ENCODE measurements around the gene CNGA3. TPM values are rescaled to one million over a fixed set of nuclear protein-coding genes. Genes with fewer than 3 reads are reported as not detected.

The CNGA3 gene
- total and polyA plus RNA-seq, 10 of the 15 experiments (the other 5 are each of a cell fraction or from before 2014, with no cell fraction given), result not detected

GRCh38 chr2:98408155-98408554 is 61.9 kb downstream of the CNGA3 start:
- ATAC-seq (no peak), FAIRE-seq (no peak), DNase-seq (ENCODE audit: low read depth, low spot score) (no peak)
- intact Hi-C loops (cut with micrococcal nuclease; ENCODE audit: unreplicated experiment), result no loop called here
- no peak overlapping the region for H3K4me2 ChIP-seq (ENCODE audit: control insufficient read depth, insufficient read depth)
- no peak overlapping the region for H3K27ac ChIP-seq (ENCODE audit: control insufficient read depth, insufficient read depth)
- POLR2A ChIA-PET, result no interaction called here
- CTCF ChIA-PET, result interaction anchor here (0.5 to 1.4 kb wide), 2 partner anchors 100 to 108 kb away, joined by 3 read pairs; no protein-coding TSS in a partner anchor
- SMC1A ChIA-PET (ENCODE audit: uncharacterized antibody, unreplicated experiment), result interaction anchor here (0.8 to 1.3 kb wide), 2 partner anchors 26 to 49 kb away, joined by 3 read pairs; no protein-coding TSS in a partner anchor
- WGBS (ENCODE audit: insufficient coverage, insufficient replicate concordance, low lambda C conversion rate, missing lambda C conversion rate), result 74% methylated on average over 5 of the region's 5 CpGs
- no peaks in the 10 kb centered on the region for H3K79me2 ChIP-seq (ENCODE audit: control insufficient read depth, insufficient read depth, low read length)
- no peak overlapping the region for H3K9ac ChIP-seq (ENCODE audit: control insufficient read depth, insufficient read depth, low read length)
- no peaks in the 10 kb centered on the region for H3K9me3 ChIP-seq (replicated peaks; ENCODE audit: control insufficient read depth, insufficient read depth, low read length)
- no peaks in the 10 kb centered on the region; a peak in 1 of 4 replicates for H3K36me3 ChIP-seq (ENCODE audit: control insufficient read depth in 2 of 2, insufficient read depth in 2 of 2, low read length in 1 of 2)
- H3K27me3 ChIP-seq (replicated peaks in 1 of 2; ENCODE audit: control insufficient read depth in 2 of 2, insufficient read depth in 2 of 2, low read length in 1 of 2), result peaks cover 0 to 4% of the 10 kb centered on the region in 2 experiments; a peak in 3 of 4 replicates
- no TSS peak for BruUV-seq (replicated peaks)
- H2AFZ ChIP-seq (ENCODE audit: control insufficient read depth, low read depth, low read length), result no peak overlapping the region
- in situ Hi-C loops (cut with MboI), result loop anchor here (25.0 kb wide), 1 partner anchor 654 kb away; no protein-coding TSS in a partner anchor
- no peak overlapping the region for H3K4me3 ChIP-seq
- RAD21 ChIA-PET (ENCODE audit: unreplicated experiment), result no interaction called here
- H4K20me1 ChIP-seq (ENCODE audit: control insufficient read depth, insufficient read depth), result no peaks in the 10 kb centered on the region
- H3K4me1 ChIP-seq (ENCODE audit: control insufficient read depth, insufficient read depth, low read length), result no peaks in the 10 kb centered on the region; the same call in 1 of the 2 replicates
- no peak for TF ChIP-seq NFYA (IDR thresholded peaks at IDR 0.05; ENCODE audit: borderline replicate concordance, low read depth, low read length)
- no peak for TF ChIP-seq POLR2AphosphoS2 (IDR thresholded peaks at IDR 0.05; ENCODE audit: low read depth, low read length)
- no peak for TF ChIP-seq HDGF (IDR thresholded peaks at IDR 0.05)
- TF ChIP-seq ATF7 (IDR thresholded peaks at IDR 0.05; ENCODE audit: low read depth), result no peak
- no peak for TF ChIP-seq WRNIP1 (IDR thresholded peaks at IDR 0.05; ENCODE audit: borderline replicate concordance, low read depth, low read length)
- TF ChIP-seq ZSCAN29 (IDR thresholded peaks at IDR 0.05), result no peak
- TF ChIP-seq CHD2 (IDR thresholded peaks at IDR 0.05; ENCODE audit: borderline replicate concordance, low read depth, low read length), result no peak
- TF ChIP-seq MYC (IDR thresholded peaks at IDR 0.05; ENCODE audit: insufficient read depth, insufficient read length, insufficient replicate concordance, low read length, severe bottlenecking), result no peak
- TF ChIP-seq ETV6 (conservative IDR thresholded peaks at IDR 0.05 in 1 of 2, IDR thresholded peaks at IDR 0.05 in 1 of 2; ENCODE audit: borderline replicate concordance in 1 of 2, low read depth in 1 of 2), result no peak
- TF ChIP-seq NKRF (conservative IDR thresholded peaks at IDR 0.05), result no peak
- no peak for TF ChIP-seq RELB (IDR thresholded peaks at IDR 0.05; ENCODE audit: low read depth)
- TF ChIP-seq MXI1 (IDR thresholded peaks at IDR 0.05; ENCODE audit: low read depth, low read length), result no peak
- no peak for TF ChIP-seq RFX5 (IDR thresholded peaks at IDR 0.05; ENCODE audit: low read depth, low read length)
- TF ChIP-seq TCF7 (IDR thresholded peaks at IDR 0.05; ENCODE audit: borderline replicate concordance), result no peak
- no peak for TF ChIP-seq ZBTB40 (IDR thresholded peaks at IDR 0.05; ENCODE audit: borderline replicate concordance)
- no peak for TF ChIP-seq NR2F1 (conservative IDR thresholded peaks at IDR 0.05)
